ENCODE data around the gene KRT72.

Gene KRT72

GRCh38 chr12:52641468-52641867, 40.2 kb upstream of the KRT72 start:
- H3K4me3 ChIP-seq (ENCODE audit: severe bottlenecking): no peak overlapping the region
- ATAC-seq (ENCODE audit: low read depth): no peak
- H3K4me1 ChIP-seq (ENCODE audit: insufficient read depth, poor library complexity, severe bottlenecking): no peaks in the 10 kb centered on the region
- no peaks in the 10 kb centered on the region for H3K36me3 ChIP-seq (ENCODE audit: low read depth)
- no peaks in the 10 kb centered on the region for H3K27me3 ChIP-seq (ENCODE audit: insufficient read depth, poor library complexity, severe bottlenecking)
- no peaks in the 10 kb centered on the region for H3K9me3 ChIP-seq (ENCODE audit: severe bottlenecking)
- TF ChIP-seq CTCF (IDR thresholded peaks at IDR 0.05; ENCODE audit: poor library complexity, severe bottlenecking): no peak
- H3K27ac ChIP-seq (ENCODE audit: poor library complexity, severe bottlenecking): no peak overlapping the region
- no peak for DNase-seq (ENCODE audit: low spot score)

- no peak overlapping the region for H3K27ac ChIP-seq (ENCODE audit: poor library complexity, severe bottlenecking)
- H3K27me3 ChIP-seq (ENCODE audit: insufficient read depth, poor library complexity, severe bottlenecking): no peaks in the 10 kb centered on the region
These were observed 36.0 kb upstream of the KRT72 start for GRCh38 chr12:52637299-52637698.

GRCh38 chr12:52636592-52637258, 35.5 kb upstream of the KRT72 start:
- Histone ChIP-seq H3K4me3 (ENCODE audit: severe bottlenecking) (no peak overlapping the region), H3K27ac (ENCODE audit: poor library complexity, severe bottlenecking) (no peak overlapping the region), H3K27me3 (ENCODE audit: insufficient read depth, poor library complexity, severe bottlenecking) (no peaks in the 10 kb centered on the region), H3K36me3 (ENCODE audit: low read depth) (no peaks in the 10 kb centered on the region), H3K4me1 (ENCODE audit: insufficient read depth, poor library complexity, severe bottlenecking) (no peaks in the 10 kb centered on the region), H3K9me3 (ENCODE audit: severe bottlenecking) (no peaks in the 10 kb centered on the region)
- no peak for TF ChIP-seq CTCF (IDR thresholded peaks at IDR 0.05; ENCODE audit: poor library complexity, severe bottlenecking)
- DNase-seq (ENCODE audit: low spot score) (no peak), ATAC-seq (ENCODE audit: low read depth) (no peak)

More at GRCh38 chr12:52637299-52637698, 36.0 kb upstream of the KRT72 start:
- no peaks in the 10 kb centered on the region for H3K4me1 ChIP-seq (ENCODE audit: insufficient read depth, poor library complexity, severe bottlenecking)
- no peak overlapping the region for H3K4me3 ChIP-seq (ENCODE audit: severe bottlenecking)
- no peak for TF ChIP-seq CTCF (IDR thresholded peaks at IDR 0.05; ENCODE audit: poor library complexity, severe bottlenecking)
- ATAC-seq (ENCODE audit: low read depth) (no peak), DNase-seq (ENCODE audit: low spot score) (no peak)
- H3K9me3 ChIP-seq (ENCODE audit: severe bottlenecking): no peaks in the 10 kb centered on the region
- no peaks in the 10 kb centered on the region for H3K36me3 ChIP-seq (ENCODE audit: low read depth)

DNA sequence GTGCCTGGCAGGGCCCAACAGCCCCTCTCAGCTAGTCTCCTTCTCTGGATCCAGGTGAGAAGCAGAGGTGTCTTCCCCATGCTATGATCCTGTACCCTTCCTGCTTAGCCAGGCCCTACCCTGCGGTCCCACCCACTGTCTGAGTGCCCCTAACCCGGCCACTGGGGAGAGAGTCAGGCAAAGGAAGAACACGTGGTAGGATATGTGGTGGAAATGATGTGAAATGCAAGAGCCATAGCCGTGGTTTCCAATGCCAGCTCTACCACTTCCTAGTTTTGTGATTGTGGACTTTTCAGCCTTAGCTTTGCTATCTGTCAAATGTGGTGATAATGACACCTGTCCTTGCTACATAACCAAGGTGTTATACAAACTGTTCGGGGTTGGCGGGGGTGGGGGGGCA, 34.9 kb upstream of the KRT72 start:
- Histone ChIP-seq H3K36me3 (ENCODE audit: low read depth) (no peaks in the 10 kb centered on the region), H3K4me1 (ENCODE audit: insufficient read depth, poor library complexity, severe bottlenecking) (no peaks in the 10 kb centered on the region), H3K27ac (ENCODE audit: poor library complexity, severe bottlenecking) (no peak overlapping the region), H3K9me3 (ENCODE audit: severe bottlenecking) (no peaks in the 10 kb centered on the region), H3K27me3 (ENCODE audit: insufficient read depth, poor library complexity, severe bottlenecking) (no peaks in the 10 kb centered on the region), H3K4me3 (ENCODE audit: severe bottlenecking) (no peak overlapping the region)
- ATAC-seq (ENCODE audit: low read depth) (no peak), DNase-seq (ENCODE audit: low spot score) (no peak)
- no peak for TF ChIP-seq CTCF (IDR thresholded peaks at IDR 0.05; ENCODE audit: poor library complexity, severe bottlenecking)

DNA sequence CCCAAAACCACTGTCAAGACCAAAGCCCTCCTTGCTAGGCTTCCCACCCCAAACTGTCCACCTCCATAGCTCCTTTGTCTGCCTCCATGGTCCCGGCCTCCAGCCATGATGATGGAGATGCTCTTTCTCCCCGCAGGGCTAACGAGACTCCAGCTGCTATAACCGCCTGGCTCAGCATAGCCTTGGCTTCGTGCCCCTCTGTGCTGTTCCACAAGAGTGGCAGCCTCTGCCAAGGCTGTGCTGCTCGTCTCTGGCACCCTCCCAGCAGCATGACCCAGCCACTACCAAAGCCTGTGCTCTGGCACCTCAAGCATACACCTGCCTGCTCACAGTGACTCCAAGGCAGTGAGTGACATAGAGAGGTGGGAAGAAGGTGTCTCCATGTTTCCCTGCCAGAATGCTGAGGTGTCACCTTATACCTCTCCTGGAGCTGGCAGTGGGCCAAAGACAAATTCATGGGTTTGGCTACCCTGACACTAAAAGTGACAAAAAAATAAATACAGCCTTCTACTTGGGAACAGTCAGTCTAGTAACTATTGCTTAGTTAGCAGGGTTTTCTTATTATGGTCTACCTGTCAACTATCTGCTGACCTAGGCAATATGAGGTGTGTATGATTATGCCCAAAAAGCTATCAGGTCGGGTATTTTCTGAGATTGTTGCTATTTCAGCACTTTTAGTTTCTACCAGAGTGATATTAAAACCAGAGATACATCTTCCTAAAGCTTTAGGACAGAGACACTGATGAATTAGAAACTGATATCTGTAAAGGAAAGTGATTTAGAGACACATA, 33.2 kb upstream of the KRT72 start:
- no peak overlapping the region for H3K27ac ChIP-seq (ENCODE audit: poor library complexity, severe bottlenecking)
- no peak for TF ChIP-seq CTCF (IDR thresholded peaks at IDR 0.05; ENCODE audit: poor library complexity, severe bottlenecking)
- no peak for DNase-seq (ENCODE audit: low spot score)
- no peak overlapping the region for H3K4me3 ChIP-seq (ENCODE audit: severe bottlenecking)
- no peaks in the 10 kb centered on the region for H3K9me3 ChIP-seq (ENCODE audit: severe bottlenecking)
- no peaks in the 10 kb centered on the region for H3K27me3 ChIP-seq (ENCODE audit: insufficient read depth, poor library complexity, severe bottlenecking)
- H3K36me3 ChIP-seq (ENCODE audit: low read depth): no peaks in the 10 kb centered on the region
- no peak for ATAC-seq (ENCODE audit: low read depth)
- H3K4me1 ChIP-seq (ENCODE audit: insufficient read depth, poor library complexity, severe bottlenecking): no peaks in the 10 kb centered on the region
